SK-N-MC (cell line): Measurements from ENCODE around the gene TCTN1.

Source experiments
- DNase-seq: peaks from one replicate; pipeline ENCODE4 v3.0.0-alpha.2; 2011; ENCODE audit warnings: low read depth, low spot score
- H3K27ac ChIP-seq: fragments of 200-600 bp; sonication (generic); 2 replicates; pipeline ENCODE4 v1.5.1; 2016; ENCODE audit warnings: mixed run types
- H3K36me3 ChIP-seq: fragments of 200-600 bp; sonication (generic); 2 replicates; pipeline ENCODE4 v1.6.1; 2017; ENCODE audit warnings: antibody characterized with exemption, low read length, mixed read lengths; ENCODE audit not compliant: insufficient read depth
- H3K4me3 ChIP-seq: fragments of 200-600 bp; sonication (generic); 2 replicates; pipeline ENCODE4 v1.5.1; 2016
- H3K9ac ChIP-seq: fragments of 200-600 bp; sonication (generic); 2 replicates; pipeline ENCODE4 v1.8.0; 2017; ENCODE audit warnings: mixed run types, mixed read lengths; ENCODE audit not compliant: insufficient read length
- H3K9me3 ChIP-seq: fragments of 200-600 bp; sonication (generic); 2 replicates; pipeline ENCODE4 v1.6.1; 2017; ENCODE audit warnings: low read depth, mild to moderate bottlenecking, antibody characterized with exemption, low read length, moderate library complexity, mixed read lengths
- EZH2 ChIP-seq: fragments of 200-600 bp; sonication (generic); IDR thresholded peaks from one replicate; pipeline ENCODE4 v1.6.1; 2017; ENCODE audit warnings: antibody characterized with exemption
- FOXP2 ChIP-seq: optimal IDR thresholded peaks from 2 replicates; pipeline ENCODE3; 2011; ENCODE audit warnings: mild to moderate bottlenecking, moderate library complexity; ENCODE audit not compliant: insufficient read depth; ENCODE audit errors: extremely low read length, control extremely low read depth
- POLR2AphosphoS5 ChIP-seq: IDR thresholded peaks from 2 replicates; pipeline ENCODE4 v1.6.1; 2012; ENCODE audit warnings: mild to moderate bottlenecking, low read depth, low read length, borderline replicate concordance

TCTN1 gene

DNA sequence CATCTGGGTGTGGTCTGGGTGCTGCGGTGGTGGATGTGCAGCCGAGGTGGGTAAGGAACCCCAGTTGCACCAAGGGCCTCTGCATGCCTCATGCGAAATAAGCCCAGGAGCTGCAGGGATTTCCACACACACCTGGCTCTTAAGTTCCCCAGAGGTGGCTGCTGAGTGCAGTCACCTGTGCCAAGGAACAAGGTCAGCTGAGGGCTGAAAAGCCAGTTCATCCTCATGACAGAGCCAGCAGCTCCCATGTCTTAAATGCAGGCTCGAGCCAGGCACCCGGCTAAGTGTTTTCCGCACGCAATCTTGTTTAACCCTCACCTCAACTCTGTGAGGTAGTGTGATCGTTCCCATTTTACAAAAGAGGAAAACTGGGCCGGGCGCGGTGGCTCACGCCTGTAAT lies 65.3 kb downstream of the TCTN1 start:
- no peak for DNase-seq
- Histone ChIP-seq H3K9ac (no peak overlapping the region), H3K9me3 (no peaks in the 10 kb centered on the region), H3K4me3 (no peak overlapping the region), H3K36me3 (no peaks in the 10 kb centered on the region), H3K27ac (no peak overlapping the region)
- TF ChIP-seq POLR2AphosphoS5, result no peak

DNA sequence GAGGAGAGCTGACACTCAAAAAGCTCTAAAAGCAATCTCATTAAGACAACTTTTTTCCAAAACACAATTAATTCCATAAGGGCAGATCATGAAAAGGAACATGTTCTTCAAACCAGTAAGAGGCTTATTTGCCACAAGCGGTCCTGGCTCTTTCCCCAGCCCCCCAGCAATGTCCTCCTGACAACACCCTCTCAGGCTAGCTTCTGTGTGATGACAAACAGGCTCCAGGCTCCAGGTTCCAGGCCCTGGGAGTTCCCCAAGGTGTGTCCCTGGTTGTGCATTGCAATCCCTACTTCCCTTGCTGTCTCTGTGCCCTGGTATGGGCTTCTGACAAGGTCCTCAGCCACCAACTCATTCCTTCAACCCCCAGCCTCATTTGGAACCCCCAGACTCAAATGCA lies 66.1 kb downstream of the TCTN1 start:
- DNase-seq, result no peak
- Histone ChIP-seq H3K36me3 (no peaks in the 10 kb centered on the region), H3K9me3 (no peaks in the 10 kb centered on the region), H3K27ac (no peak overlapping the region), H3K4me3 (no peak overlapping the region), H3K9ac (no peak overlapping the region)
- TF ChIP-seq POLR2AphosphoS5 (no peak), EZH2 (no peak), FOXP2 (no peak)

DNA sequence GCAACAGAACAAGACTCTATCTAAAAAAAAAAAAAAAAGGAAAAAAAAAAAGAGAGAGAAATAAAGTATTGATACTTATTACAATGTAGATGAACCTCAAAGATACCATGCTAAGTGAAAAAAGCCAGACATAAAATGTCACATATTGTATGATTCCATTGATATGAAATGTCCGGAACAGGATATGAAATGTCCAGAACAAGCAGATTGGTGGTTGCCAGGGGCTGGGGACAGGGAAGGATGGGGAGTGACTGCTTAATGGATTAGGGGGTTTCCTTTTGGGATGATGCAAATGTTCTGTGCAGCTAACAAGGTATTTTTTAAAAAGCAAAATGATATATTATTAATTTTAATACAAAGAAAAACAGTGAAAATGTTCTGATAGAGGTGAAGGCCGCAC lies 70.0 kb downstream of the TCTN1 start:
- H3K9ac ChIP-seq, result no peak overlapping the region
- no peak for DNase-seq
- no peak overlapping the region for H3K27ac ChIP-seq
- no peaks in the 10 kb centered on the region for H3K9me3 ChIP-seq
- TF ChIP-seq FOXP2 (no peak), POLR2AphosphoS5 (no peak), EZH2 (no peak)
- no peak overlapping the region for H3K4me3 ChIP-seq
- H3K36me3 ChIP-seq, result no peaks in the 10 kb centered on the region

DNA sequence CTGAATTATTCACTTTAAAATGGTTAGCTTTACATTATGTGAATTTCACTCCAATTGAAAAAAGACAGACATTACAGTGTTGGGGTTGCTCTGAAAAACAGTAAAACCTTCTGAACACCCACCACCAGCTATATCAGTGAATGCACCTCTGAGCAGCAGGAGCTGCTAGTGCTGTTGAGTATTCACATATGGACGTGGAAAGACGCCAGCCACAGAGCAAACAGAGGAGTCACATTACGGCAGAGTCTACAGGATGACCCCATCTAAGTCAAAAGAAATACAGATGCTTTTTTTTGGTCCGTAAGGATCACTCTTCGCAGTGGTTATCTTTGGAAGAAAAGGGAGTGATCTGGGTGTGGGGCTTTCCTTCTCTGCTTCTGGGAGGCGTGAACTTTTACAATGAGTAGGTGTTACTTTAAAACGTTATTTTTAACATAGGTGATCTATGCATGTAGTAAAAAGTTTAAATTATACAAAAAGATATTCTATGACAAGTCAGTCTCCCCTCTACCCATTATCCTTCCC lies 70.4 kb downstream of the TCTN1 start:
- no peaks in the 10 kb centered on the region for H3K36me3 ChIP-seq
- DNase-seq, result no peak
- TF ChIP-seq FOXP2 (no peak), POLR2AphosphoS5 (no peak), EZH2 (no peak)
- H3K9me3 ChIP-seq, result no peaks in the 10 kb centered on the region
- no peak overlapping the region for H3K9ac ChIP-seq
- no peak overlapping the region for H3K27ac ChIP-seq
- H3K4me3 ChIP-seq, result no peak overlapping the region

DNA sequence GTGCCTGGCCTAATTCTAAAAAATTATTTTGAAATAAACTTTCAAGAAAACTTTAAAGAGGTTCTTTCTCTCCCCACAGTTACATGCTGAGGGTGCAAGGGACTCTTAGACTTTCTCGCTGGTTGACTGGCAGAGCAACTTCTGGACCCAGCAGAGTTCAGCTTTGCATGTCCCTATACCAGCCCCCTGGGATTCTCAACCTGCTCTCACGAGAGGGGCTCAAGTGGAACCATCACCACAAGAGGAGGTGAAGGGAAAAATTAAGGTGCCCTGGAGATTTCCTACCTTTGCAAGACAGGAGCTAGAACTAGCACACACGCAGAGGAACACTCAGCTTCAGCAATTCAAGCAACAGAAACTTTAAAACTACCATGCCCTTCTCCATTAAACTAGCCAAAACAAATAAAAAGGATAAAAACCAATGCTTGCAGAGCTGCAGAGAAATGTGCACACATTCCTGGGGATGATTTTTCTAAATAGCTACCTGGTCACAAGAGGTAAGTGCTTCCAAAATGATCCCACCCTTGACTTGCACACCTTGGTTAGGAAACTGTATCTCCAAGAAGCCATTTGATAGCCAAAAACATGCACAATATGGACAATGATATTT lies 72.5 kb downstream of the TCTN1 start:
- Histone ChIP-seq H3K9ac (no peak overlapping the region), H3K4me3 (no peak overlapping the region), H3K9me3 (no peaks in the 10 kb centered on the region), H3K27ac (no peak overlapping the region), H3K36me3 (no peaks in the 10 kb centered on the region)
- no peak for TF ChIP-seq EZH2
- TF ChIP-seq POLR2AphosphoS5, result no peak
- no peak for TF ChIP-seq FOXP2
- DNase-seq, result no peak

DNA sequence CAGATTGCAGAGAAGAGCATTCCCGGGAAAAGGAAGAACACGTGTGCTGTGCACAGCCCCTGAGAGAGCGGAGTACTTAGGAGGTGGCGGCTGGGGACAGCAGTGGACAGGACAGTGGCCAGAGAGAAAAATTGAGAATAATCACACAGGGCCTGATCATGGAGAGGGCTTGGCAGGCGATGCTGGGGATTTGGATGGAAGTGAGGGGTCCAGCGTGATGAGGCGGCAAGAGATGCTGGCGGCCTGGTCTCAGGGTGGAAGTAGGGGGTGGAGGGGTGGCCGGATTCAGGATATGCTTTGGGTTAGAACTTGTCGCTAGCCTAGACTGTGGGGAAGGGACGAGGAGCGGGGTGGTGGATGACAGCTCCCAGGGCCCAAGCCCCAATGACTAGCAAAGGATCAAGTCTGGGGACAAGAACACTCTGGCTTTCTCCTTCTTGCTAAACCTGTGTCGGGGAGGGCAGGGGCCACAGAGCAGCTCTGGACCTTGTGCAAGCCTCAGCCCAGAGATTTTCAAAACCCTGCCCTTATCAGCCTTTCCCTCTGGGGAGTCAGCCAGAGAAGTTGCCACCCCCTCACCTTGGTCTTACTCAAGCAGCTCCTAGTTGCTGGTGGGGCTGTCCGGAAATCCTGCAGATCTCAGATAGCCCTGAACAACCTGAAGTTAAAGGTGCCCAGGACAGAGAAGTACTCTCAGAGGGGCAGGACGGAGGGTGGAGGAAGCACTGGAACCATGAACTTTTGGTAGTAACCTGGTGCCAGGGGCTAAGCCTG lies 73.7 kb downstream of the TCTN1 start:
- Histone ChIP-seq H3K9me3 (no peaks in the 10 kb centered on the region), H3K9ac (no peak overlapping the region), H3K4me3 (no peak overlapping the region), H3K36me3 (no peaks in the 10 kb centered on the region), H3K27ac (no peak overlapping the region)
- no peak for DNase-seq
- no peak for TF ChIP-seq EZH2
- no peak for TF ChIP-seq FOXP2

DNA sequence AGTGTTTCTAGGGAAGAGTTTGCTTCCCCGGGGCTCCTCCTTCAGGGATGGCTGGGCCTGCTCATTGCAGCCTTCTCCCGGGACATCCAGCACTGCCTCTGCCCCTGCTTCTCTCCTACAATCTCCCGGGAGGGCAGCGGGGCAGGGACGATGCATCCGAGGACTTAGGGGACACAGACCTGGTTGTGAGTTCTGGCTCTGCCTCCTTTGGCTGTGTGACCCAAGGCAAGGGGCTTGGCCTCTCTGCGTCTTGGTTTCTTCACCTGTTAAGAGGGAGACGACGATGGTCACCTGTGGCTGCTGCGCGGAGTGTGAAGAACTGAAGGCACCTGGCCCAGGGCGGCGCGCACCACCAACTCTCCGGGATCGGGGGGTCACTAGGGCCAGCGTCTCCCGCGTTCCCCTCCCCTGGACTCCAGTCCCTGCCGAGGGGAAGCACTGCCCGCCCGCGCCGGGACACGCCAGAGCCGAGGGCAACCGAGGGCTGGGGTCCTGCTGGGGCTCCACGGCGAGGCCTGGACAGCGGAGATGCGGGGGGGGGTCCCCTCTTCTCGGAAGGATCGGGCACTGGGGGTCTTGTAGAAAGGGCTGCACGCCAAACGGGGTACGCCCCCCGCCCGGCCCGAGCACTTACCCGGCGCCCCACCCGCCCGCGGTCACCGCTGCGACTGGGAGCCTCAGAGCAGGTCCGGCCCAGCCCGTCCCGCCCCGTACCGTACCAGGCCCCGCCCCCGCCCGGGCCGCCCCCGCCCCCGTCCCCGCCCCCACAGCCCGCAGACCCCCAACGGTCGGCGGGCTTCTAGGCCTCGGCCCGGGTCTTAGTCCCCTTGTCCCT lies 74.7 kb downstream of the TCTN1 start, which contains the start of gene HVCN1:
TSS of gene HVCN1 (minus strand) at position 670 of the 835 bp plus-strand sequence. CDS start 5,870 bp downstream, outside the sequence.
- Histone ChIP-seq H3K4me3 (peak within 1 kb of the TSS; percentile 77), H3K36me3 (no peaks in the 10 kb centered on the region), H3K9me3 (no peaks in the 10 kb centered on the region), H3K27ac (no peak within 1 kb of the TSS), H3K9ac (peak within 1 kb of the TSS; percentile 75)
- no peak for DNase-seq
- no peak for TF ChIP-seq EZH2
